ENCODE measurements around the gene GALNT14.

DNA sequence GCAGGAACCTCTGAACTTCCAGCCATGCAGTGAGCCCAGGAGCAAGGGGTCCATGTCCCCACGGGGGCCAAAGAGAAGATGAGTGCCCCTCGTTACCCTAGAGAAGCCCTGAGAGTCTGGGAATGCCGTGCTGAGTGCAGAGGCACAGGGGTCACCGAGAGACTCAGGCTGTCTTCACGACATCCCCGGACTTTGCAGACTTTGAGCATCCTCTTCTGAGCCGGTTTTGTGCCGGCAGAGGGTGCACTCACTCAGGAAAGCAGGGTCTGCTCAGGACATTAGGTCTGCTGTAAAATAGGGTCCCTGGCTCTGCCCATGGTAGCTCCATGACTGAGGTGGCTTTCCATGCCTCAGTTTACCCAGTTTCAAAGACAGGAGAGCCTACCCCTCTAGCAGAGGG is 71.0 kb downstream of the GALNT14 start:
- TF ChIP-seq RFX5 (IDR thresholded peaks at IDR 0.05; ENCODE audit: borderline replicate concordance, low read depth, low read length) (no peak), CTCF (IDR thresholded peaks at IDR 0.05; ENCODE audit: control extremely low read depth in 1 of 3, insufficient read depth in 1 of 3, low read depth in 1 of 3, low read length in 3 of 3) (peak in 1 of 3 experiments; percentile 12; a peak in 1 of 4 replicates)

Measured in H1 (cell line).